ENCODE results near the gene DMTF1.
A peak's percentile ranks its signal among the peaks of the same experiment; 100 is the strongest.

DMTF1 gene

GRCh38 chr7:87152112-87152896 lies at the start of gene DMTF1:
Gene DMTF1, plus strand, starts transcription at chr7:87152453. Its CDS starts 12,489 bp downstream, at chr7:87164942.
- peak; percentile 98 for DNase-seq (ENCODE audit: low spot score)
- Histone ChIP-seq H3K27ac (peak within 1 kb of the TSS; percentile 92 to 99), H3K4me3 (peak within 1 kb of the TSS; percentile 76)
- no peak for TF ChIP-seq CTCF (IDR thresholded peaks at IDR 0.05)

- H3K27ac ChIP-seq, result no peak overlapping the region
- no peak for DNase-seq (ENCODE audit: low spot score)
- no peak overlapping the region for H3K4me3 ChIP-seq
- no peak for TF ChIP-seq CTCF (IDR thresholded peaks at IDR 0.05)
Observed at GRCh38 chr7:87105401-87105800, 46.9 kb upstream of the DMTF1 start.

- Histone ChIP-seq H3K27ac (no peak overlapping the region), H3K4me3 (no peak overlapping the region)
- no peak for DNase-seq (ENCODE audit: low spot score)
- TF ChIP-seq CTCF (IDR thresholded peaks at IDR 0.05), result no peak
Observed at GRCh38 chr7:87106974-87107612, 45.2 kb upstream of the DMTF1 start.

- TF ChIP-seq CTCF (IDR thresholded peaks at IDR 0.05), result no peak
- Histone ChIP-seq H3K27ac (no peak overlapping the region), H3K4me3 (no peak overlapping the region)
- DNase-seq (ENCODE audit: low spot score), result no peak
Observed at GRCh38 chr7:87107949-87108776, 44.1 kb upstream of the DMTF1 start.

- Histone ChIP-seq H3K27ac (no peak overlapping the region), H3K4me3 (no peak overlapping the region)
- DNase-seq (ENCODE audit: low spot score), result no peak
- no peak for TF ChIP-seq CTCF (IDR thresholded peaks at IDR 0.05)
Observed at GRCh38 chr7:87110778-87111177, 41.5 kb upstream of the DMTF1 start.

- DNase-seq (ENCODE audit: low spot score), result no peak
- no peak for TF ChIP-seq CTCF (IDR thresholded peaks at IDR 0.05)
- Histone ChIP-seq H3K27ac (no peak overlapping the region), H3K4me3 (no peak overlapping the region)
Observed at GRCh38 chr7:87111877-87112276, 40.4 kb upstream of the DMTF1 start.

All from coronary artery (tissue), 2 donors.